Small intestine (tissue), 16 donors: ENCODE measurements around the gene ABCA2. TPM values are rescaled to one million over a fixed set of nuclear protein-coding genes. Genes with fewer than 3 reads are reported as not detected.

Experiments used
- DNase-seq, 2 donors: peaks; one replicate each; pipeline versions ENCODE4 v3.0.0 to v3.0.0-alpha.2; 2013
- FAIRE-seq: peaks from 2 replicates; lab custom pipeline; 2012; peaks lifted over from hg19 to GRCh38; lab: Jason Lieb, UNC
- H3K27ac ChIP-seq, 3 donors: one replicate each; pipeline ENCODE4 v1.5.1; 2013; ENCODE audit warnings: low read length in 2 of 3, mild to moderate bottlenecking in 2 of 3, control low read depth in 1 of 3, inconsistent platforms in 1 of 3, low read depth in 1 of 3, moderate library complexity in 1 of 3
- H3K27me3 ChIP-seq, 3 donors: one replicate each; pipeline ENCODE4 v1.6.1; 2013; ENCODE audit warnings: low read length in 3 of 3, inconsistent platforms in 1 of 3; ENCODE audit not compliant: control insufficient read depth in 3 of 3, insufficient read depth in 3 of 3
- H3K36me3 ChIP-seq, 3 donors: one replicate each; pipeline ENCODE4 v1.6.1; 2013; ENCODE audit warnings: low read length in 3 of 3, inconsistent platforms in 1 of 3, low read depth in 1 of 3, mild to moderate bottlenecking in 1 of 3, moderate library complexity in 1 of 3; ENCODE audit not compliant: control insufficient read depth in 3 of 3, insufficient read depth in 2 of 3
- H3K4me1 ChIP-seq, 3 donors: one replicate each; pipeline ENCODE4 v1.6.1; 2013; ENCODE audit warnings: low read length in 2 of 3, inconsistent platforms in 1 of 3, low read depth in 1 of 3, mild to moderate bottlenecking in 1 of 3, moderate library complexity in 1 of 3; ENCODE audit not compliant: control insufficient read depth in 3 of 3, insufficient read depth in 2 of 3
- H3K4me3 ChIP-seq, 3 donors: one replicate each; pipeline ENCODE4 v1.5.1; 2013; ENCODE audit warnings: low read length in 3 of 3, control low read depth in 1 of 3, inconsistent platforms in 1 of 3, low read depth in 1 of 3, mild to moderate bottlenecking in 1 of 3, moderate library complexity in 1 of 3
- H3K9me3 ChIP-seq, 2 donors: one replicate each; pipeline ENCODE4 v1.6.1; 2013; ENCODE audit warnings: low read depth in 1 of 2, low read length in 1 of 2; ENCODE audit not compliant: control insufficient read depth in 2 of 2, insufficient read depth in 1 of 2
- WGBS, 3 donors: extraction: QIAGEN DNeasy Blood & Tissue Kit; methylation state at CpG; one replicate each; pipeline ENCODE4 v1.1.7; 2013; 5-methylcytosine and 5-hydroxymethylcytosine counted together
- long read RNA-seq, 10 donors: transcript quantifications; one replicate each; lab custom pipeline, GENCODE V29; 2026
- polyA plus RNA-seq, 4 donors: library from polyadenylated mRNA; stranded (reverse) in 3 of 4; unstranded in 1 of 4; fragments of 200-250 nt in 3 of 4; fragments of 120-200 nt in 1 of 4; gene quantifications; one replicate each; pipeline versions ENCODE4 v1.2.1 to v1.2.3, GENCODE V29; 2013
- donor health status: healthy with polysubstance abuse.
- donor health status: control.
- donor health status: control.
- donor health status: Bipolar disorder and iron deficiency.
- donor health status: healthy.

ABCA2 gene
- polyA plus RNA-seq: 10 to 100 TPM in 2 of 4 donors, 1 to 10 TPM in 2; 3.4 to 29.0 (median 8.8) TPM
- long read RNA-seq, donor 1: 0 reads
- long read RNA-seq, donor 2: 0 reads
- long read RNA-seq, donor 3: 0 reads
- long read RNA-seq, donor 4: 0 reads
- long read RNA-seq, donor 5: 0 reads
- long read RNA-seq, donor 6: 0 reads
- long read RNA-seq, donor 7: 0 reads
- long read RNA-seq, donor 8: 0 reads
- long read RNA-seq, donor 9: 0 reads
- long read RNA-seq, donor 10: 0 reads

- H3K4me3 ChIP-seq: peak within 1 kb of the TSS; percentile 35 to 64 (median 51)
- H3K27me3 ChIP-seq: peaks cover 0 to 10% (median 0%) of the 10 kb centered on the region in 3 donors
- FAIRE-seq: no peak
- peak within 1 kb of the TSS in 1 of 3 donors; percentile 34 for H3K27ac ChIP-seq
- peaks cover 0 to 64% (median 2%) of the 10 kb centered on the region in 3 donors for H3K4me1 ChIP-seq
- H3K9me3 ChIP-seq: no peaks in the 10 kb centered on the region
- peak in 1 of 2 donors; percentile 56 for DNase-seq
- 4 to 11% (median 5%) methylated on average over 33 to 95 of the region's 95 CpGs for WGBS, 3 donors
- H3K36me3 ChIP-seq: peaks cover 0 to 8% (median 0%) of the 10 kb centered on the region in 3 donors
Observed at GRCh38 chr9:137027369-137028262, at the start of gene ABCA2. Gene ABCA2 (minus strand): TSS chr9:137028237. CDS start chr9:137028140, 97 bp downstream.

GRCh38 chr9:137077010-137077747, 49.1 kb upstream of the ABCA2 start, which contains the start of gene UAP1L1:
Gene UAP1L1 (plus strand): TSS chr9:137077517. CDS start chr9:137077533, 16 bp downstream.
- peaks cover 4 to 32% (median 6%) of the 10 kb centered on the region in 3 donors for H3K4me1 ChIP-seq
- H3K27ac ChIP-seq: peak within 1 kb of the TSS; percentile 24 to 64 (median 58)
- peak within 1 kb of the TSS; percentile 58 to 65 (median 64) for H3K4me3 ChIP-seq
- no peaks in the 10 kb centered on the region for H3K9me3 ChIP-seq
- peaks cover 0 to 40% (median 0%) of the 10 kb centered on the region in 3 donors for H3K36me3 ChIP-seq
- H3K27me3 ChIP-seq: peaks cover 0 to 30% (median 0%) of the 10 kb centered on the region in 3 donors
- 3 to 6% (median 3%) methylated on average over 22 to 87 of the region's 87 CpGs for WGBS, 3 donors
- DNase-seq (peak; percentile 45 to 82), FAIRE-seq (no peak)

GRCh38 chr9:137076636-137077009, 48.6 kb upstream of the ABCA2 start:
- H3K4me1 ChIP-seq: peaks cover 4 to 32% (median 6%) of the 10 kb centered on the region in 3 donors
- FAIRE-seq (no peak), DNase-seq (no peak)
- H3K27me3 ChIP-seq: peaks cover 0 to 30% (median 0%) of the 10 kb centered on the region in 3 donors
- peaks cover 0 to 35% (median 0%) of the 10 kb centered on the region in 3 donors for H3K36me3 ChIP-seq
- peak overlapping the region in 2 of 3 donors; percentile 58 to 64 for H3K27ac ChIP-seq
- WGBS, 3 donors: 69 to 70% (median 70%) methylated on average over 15 of the region's 15 CpGs
- no peaks in the 10 kb centered on the region for H3K9me3 ChIP-seq
- peak overlapping the region in 2 of 3 donors; percentile 39 to 64 for H3K4me3 ChIP-seq

GRCh38 chr9:137075275-137075775, 47.3 kb upstream of the ABCA2 start:
- Histone ChIP-seq H3K9me3 (no peaks in the 10 kb centered on the region), H3K4me3 (no peak overlapping the region), H3K36me3 (peaks cover 0 to 22% (median 0%) of the 10 kb centered on the region in 3 donors), H3K27ac (no peak overlapping the region), H3K4me1 (peaks cover 4 to 42% (median 6%) of the 10 kb centered on the region in 3 donors), H3K27me3 (peaks cover 0 to 30% (median 0%) of the 10 kb centered on the region in 3 donors)
- DNase-seq: no peak
- no peak for FAIRE-seq
- WGBS, 3 donors: 80 to 89% (median 88%) methylated on average over 12 of the region's 12 CpGs

- no peak overlapping the region for H3K4me3 ChIP-seq
- 37 to 69% (median 48%) methylated on average over 12 of the region's 12 CpGs for WGBS, 3 donors
- H3K4me1 ChIP-seq: peaks cover 4 to 42% (median 6%) of the 10 kb centered on the region in 3 donors
- H3K27ac ChIP-seq: no peak overlapping the region
- peaks cover 0 to 24% (median 0%) of the 10 kb centered on the region in 3 donors for H3K27me3 ChIP-seq
- no peak for FAIRE-seq
- H3K36me3 ChIP-seq: peaks cover 0 to 16% (median 0%) of the 10 kb centered on the region in 3 donors
- no peak for DNase-seq
- H3K9me3 ChIP-seq: no peaks in the 10 kb centered on the region
Observed at GRCh38 chr9:137074657-137075274, 46.7 kb upstream of the ABCA2 start.

GRCh38 chr9:137073992-137074399, 46.0 kb upstream of the ABCA2 start:
- Histone ChIP-seq H3K9me3 (no peaks in the 10 kb centered on the region), H3K36me3 (peaks cover 0 to 9% (median 0%) of the 10 kb centered on the region in 3 donors), H3K27ac (peak overlapping the region in 1 of 3 donors; percentile 47), H3K4me3 (no peak overlapping the region), H3K27me3 (peaks cover 0 to 22% (median 0%) of the 10 kb centered on the region in 3 donors), H3K4me1 (peaks cover 4 to 45% (median 6%) of the 10 kb centered on the region in 3 donors)
- FAIRE-seq (no peak), DNase-seq (peak; percentile 84 to 87)
- WGBS, 3 donors: 16 to 62% (median 51%) methylated on average over 8 of the region's 8 CpGs

GRCh38 chr9:137071282-137071681, 43.2 kb upstream of the ABCA2 start:
- no peaks in the 10 kb centered on the region for H3K9me3 ChIP-seq
- peaks cover 0 to 2% (median 0%) of the 10 kb centered on the region in 3 donors for H3K36me3 ChIP-seq
- FAIRE-seq: no peak
- H3K4me1 ChIP-seq: peaks cover 0 to 42% (median 4%) of the 10 kb centered on the region in 3 donors
- no peak for DNase-seq
- H3K27me3 ChIP-seq: peaks cover 0 to 6% (median 0%) of the 10 kb centered on the region in 3 donors
- peak overlapping the region in 2 of 3 donors; percentile 27 to 77 for H3K27ac ChIP-seq
- WGBS, 3 donors: 73 to 91% (median 89%) methylated on average over 2 of the region's 2 CpGs
- H3K4me3 ChIP-seq: peak overlapping the region in 1 of 3 donors; percentile 44
